IMR-90 (cell line): ENCODE measurements around the gene MPIG6B. TPM values are rescaled to one million over a fixed set of nuclear protein-coding genes. Genes with fewer than 3 reads are reported as not detected.
A peak's percentile ranks its signal among the peaks of the same experiment; 100 is the strongest.

Experiments used
- ATAC-seq: fragments of 200-7000 bp; cut with Tn5 transposase; 2 replicates; pipeline ENCODE4 v1.9.1; 2020; ENCODE audit warnings: low read depth, mild to moderate bottlenecking, moderate library complexity
- BruUV-seq: library from RNA; stranded (reverse); fragments of 400-500 nt; replicated peaks from 2 replicates; lab custom pipeline; 2021; lab: Mats Ljungman, UMichigan
- CTCF ChIA-PET: fragments of 300-600 bp; formaldehyde crosslinking; extraction: SDS; loops from one replicate; lab custom pipeline; 2021; ENCODE audit warnings: antibody characterized with exemption; lab: Yijun Ruan, JAX
- POLR2A ChIA-PET: fragments of 300-600 bp; sonication (Branson Sonifier 250); formaldehyde crosslinking; loops from one replicate; lab custom pipeline; 2022; ENCODE audit warnings: antibody characterized with exemption; ENCODE audit not compliant: unreplicated experiment; lab: Charles Lee
- DNase-seq: peaks from one replicate; pipeline ENCODE4 v3.0.0; 2013
- H2AFZ ChIP-seq: replicated peaks from 2 replicates; pipeline ENCODE3; 2013; ENCODE audit warnings: low read length, mild to moderate bottlenecking; ENCODE audit not compliant: poor library complexity
- H2AK5ac ChIP-seq: 2 replicates; pipeline ENCODE4 v1.6.1; 2013; ENCODE audit warnings: low read depth, low read length, inconsistent platforms
- H2AK9ac ChIP-seq: replicated peaks from 2 replicates; pipeline ENCODE3; 2013; ENCODE audit warnings: mild to moderate bottlenecking, low read depth, low read length, moderate library complexity; ENCODE audit not compliant: poor library complexity
- H2BK120ac ChIP-seq: 2 replicates; pipeline ENCODE4 v1.6.1; 2013; ENCODE audit warnings: low read depth, low read length, inconsistent platforms
- H2BK15ac ChIP-seq: 3 replicates; pipeline ENCODE4 v1.6.1; 2013; ENCODE audit warnings: low read depth, low read length, inconsistent platforms
- H2BK20ac ChIP-seq: 2 replicates; pipeline ENCODE4 v1.6.1; 2013; ENCODE audit warnings: low read depth, mild to moderate bottlenecking, inconsistent platforms, low read length, moderate library complexity
- H2BK5ac ChIP-seq: 2 replicates; pipeline ENCODE4 v1.6.1; 2013; ENCODE audit warnings: mild to moderate bottlenecking, low read depth, low read length, inconsistent platforms; ENCODE audit not compliant: poor library complexity, severe bottlenecking
- H3K14ac ChIP-seq: replicated peaks from 2 replicates; pipeline ENCODE4 v1.6.1; 2013; ENCODE audit warnings: low read depth, low read length, inconsistent platforms
- H3K18ac ChIP-seq: 2 replicates; pipeline ENCODE4 v1.6.1; 2013; ENCODE audit warnings: low read depth, low read length, control low read depth
- H3K23ac ChIP-seq: 2 replicates; pipeline ENCODE4 v1.6.1; 2013; ENCODE audit warnings: low read depth, low read length, inconsistent platforms
- H3K27ac ChIP-seq: 2 replicates; pipeline ENCODE4 v1.5.1; 2013; ENCODE audit warnings: mild to moderate bottlenecking, control low read depth, low read length; ENCODE audit not compliant: insufficient read depth
- H3K27me3 ChIP-seq: 2 replicates; pipeline ENCODE4 v1.6.1; 2013; ENCODE audit warnings: low read length; ENCODE audit not compliant: control insufficient read depth, insufficient read depth
- H3K36me3 ChIP-seq: 2 replicates; pipeline ENCODE4 v1.6.1; 2013; ENCODE audit warnings: low read length, mixed read lengths; ENCODE audit not compliant: control insufficient read depth, insufficient read depth
- H3K4ac ChIP-seq: 2 replicates; pipeline ENCODE4 v1.6.1; 2013; ENCODE audit warnings: low read depth, low read length, inconsistent platforms
- H3K4me1 ChIP-seq: 2 replicates; pipeline ENCODE4 v1.6.1; 2013; ENCODE audit warnings: low read length, mixed read lengths; ENCODE audit not compliant: control insufficient read depth, insufficient read depth
- H3K4me2 ChIP-seq: 2 replicates; pipeline ENCODE4 v1.6.1; 2013; ENCODE audit warnings: low read depth, mild to moderate bottlenecking, control low read depth, low read length, moderate library complexity
- H3K4me3 ChIP-seq: 2 replicates; pipeline ENCODE4 v1.5.1; 2013; ENCODE audit warnings: low read depth, mild to moderate bottlenecking, control low read depth, low read length, moderate library complexity; ENCODE audit not compliant: insufficient read depth
- H3K56ac ChIP-seq: 2 replicates; pipeline ENCODE4 v1.6.1; 2013; ENCODE audit warnings: low read length, inconsistent platforms; ENCODE audit not compliant: insufficient read depth; ENCODE audit errors: extremely low read depth
- H3K79me1 ChIP-seq, 2 experiments: 2 replicates each; pipeline ENCODE4 v1.6.1; 2013; ENCODE audit warnings: low read length in 2 of 2, inconsistent platforms in 1 of 2, low read depth in 1 of 2
- H3K9ac ChIP-seq: 2 replicates; pipeline ENCODE4 v1.6.1; 2013; ENCODE audit warnings: low read depth, low read length, control low read depth
- H3K9me1 ChIP-seq: 2 replicates; pipeline ENCODE4 v1.6.1; 2013; ENCODE audit warnings: low read length, inconsistent platforms; ENCODE audit not compliant: insufficient read depth
- H3K9me3 ChIP-seq: 2 replicates; pipeline ENCODE4 v1.6.1; 2013; ENCODE audit warnings: low read length; ENCODE audit not compliant: control insufficient read depth, insufficient read depth
- H4K20me1 ChIP-seq: 2 replicates; pipeline ENCODE4 v1.6.1; 2013; ENCODE audit warnings: low read length, inconsistent platforms; ENCODE audit not compliant: insufficient read depth
- H4K5ac ChIP-seq: 2 replicates; pipeline ENCODE4 v1.6.1; 2013; ENCODE audit warnings: mild to moderate bottlenecking, low read depth, low read length, control low read depth
- H4K8ac ChIP-seq, 2 experiments: 2 replicates each; pipeline ENCODE4 v1.6.1; 2013; ENCODE audit warnings: low read depth in 2 of 2, low read length in 2 of 2, control low read depth in 1 of 2, inconsistent platforms in 1 of 2
- H4K91ac ChIP-seq: 2 replicates; pipeline ENCODE4 v1.6.1; 2013; ENCODE audit warnings: low read depth, low read length, inconsistent platforms; ENCODE audit not compliant: insufficient read depth
- BHLHE40 ChIP-seq: fragments of 150-350 bp; IDR thresholded peaks from 2 replicates; pipeline ENCODE4 v1.6.1; 2016; ENCODE audit warnings: mild to moderate bottlenecking, low read depth, low read length
- FOS ChIP-seq: fragments of 150-350 bp; IDR thresholded peaks from 2 replicates; pipeline ENCODE4 v1.6.1; 2016; ENCODE audit warnings: low read depth, low read length
- MAZ ChIP-seq: IDR thresholded peaks from 2 replicates; pipeline ENCODE4 v1.6.1; 2012; ENCODE audit warnings: low read depth, mild to moderate bottlenecking, low read length, improper control_type of control experiment, moderate library complexity, borderline replicate concordance
- MXI1 ChIP-seq: IDR thresholded peaks from 2 replicates; pipeline ENCODE4 v1.6.1; 2012; ENCODE audit warnings: low read depth, mild to moderate bottlenecking, low read length, moderate library complexity, borderline replicate concordance
- POLR2A ChIP-seq: IDR thresholded peaks from 2 replicates; pipeline ENCODE4 v1.6.1; 2012; ENCODE audit warnings: mild to moderate bottlenecking, low read depth, low read length
- USF2 ChIP-seq: fragments of 150-350 bp; IDR thresholded peaks from 2 replicates; pipeline ENCODE4 v1.6.1; 2017; ENCODE audit warnings: mild to moderate bottlenecking, antibody characterized with exemption, low read length, low read depth
- WGBS, 2 experiments: methylation state at CpG; one replicate each; pipeline versions ENCODE4 v1.1.5 to v1.1.7; 2013; ENCODE audit warnings: missing lambda C conversion rate in 2 of 2; ENCODE audit not compliant: insufficient read length in 1 of 2; ENCODE audit errors: extremely low coverage in 2 of 2; 5-methylcytosine and 5-hydroxymethylcytosine counted together
- dilution Hi-C: fragments of 300-500 bp; cut with HindIII; formaldehyde crosslinking; loops from one replicate; pipeline ENCODE4 v1.14.3; 2018; ENCODE audit warnings: low sequenced_read_pairs; ENCODE audit not compliant: unreplicated experiment
- in situ Hi-C: fragments of 300-500 bp; cut with MboI; formaldehyde crosslinking; loops from 3 replicates; pipeline ENCODE4 v1.14.3; 2019; ENCODE audit warnings: low sequenced_read_pairs, inconsistent platforms, mixed read lengths
- intact Hi-C: fragments of 100-400 bp; cut with micrococcal nuclease; formaldehyde crosslinking; loops from 2 replicates; pipeline ENCODE4 v1.10.0; 2022
- polyA plus RNA-seq, 3 experiments: library from polyadenylated mRNA; depleted of rRNA; stranded (reverse); fragments of >200 nt; gene quantifications; 2 replicates each; pipeline ENCODE4 v1.2.3, GENCODE V29; 2012; ENCODE audit warnings: low replicate concordance in 1 of 3
- total RNA-seq: library from RNA; depleted of rRNA; stranded (reverse); fragments of >200 nt; gene quantifications from 2 replicates; pipeline ENCODE4 v1.2.3, GENCODE V29; 2012

Gene MPIG6B
- total and polyA plus RNA-seq, 2 of the 4 experiments (the other 2 are of a cell fraction): not detected

DNA sequence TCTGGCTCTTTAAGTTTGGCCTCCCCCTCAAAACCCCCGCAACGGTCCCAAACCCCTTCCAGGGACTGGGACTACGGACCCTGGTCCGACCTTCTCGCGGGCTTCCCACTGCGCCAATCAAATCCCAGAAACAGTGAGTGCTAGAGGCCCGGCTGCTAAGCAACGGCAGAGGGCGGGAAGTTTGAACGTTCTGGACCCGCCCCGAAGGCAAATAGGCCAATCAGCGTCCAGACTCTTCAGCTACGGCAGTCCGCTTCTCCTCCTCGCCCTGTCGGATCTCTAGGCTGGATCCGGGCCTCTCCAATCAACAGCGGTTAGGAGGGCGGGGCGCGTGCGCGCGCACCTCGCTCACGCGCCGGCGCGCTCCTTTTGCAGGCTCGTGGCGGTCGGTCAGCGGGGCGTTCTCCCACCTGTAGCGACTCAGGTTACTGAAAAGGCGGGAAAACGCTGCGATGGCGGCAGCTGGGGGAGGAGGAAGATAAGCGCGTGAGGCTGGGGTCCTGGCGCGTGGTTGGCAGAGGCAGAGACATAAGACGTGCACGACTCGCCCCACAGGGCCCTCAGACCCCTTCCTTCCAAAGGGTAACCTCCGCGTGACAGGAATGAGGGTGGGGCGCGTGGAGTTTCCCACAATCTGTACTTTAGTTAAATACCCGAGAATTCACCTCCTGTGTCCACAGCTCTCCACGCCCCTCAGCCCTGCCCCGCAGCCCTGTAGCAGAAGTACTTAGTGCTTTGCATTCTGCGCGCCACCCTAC, 16.6 kb downstream of the MPIG6B start, which contains the start of gene MSH5:
Gene MSH5 (plus strand): TSS at position 367 of the 758 bp plus-strand sequence. CDS start 462 bp downstream, outside the sequence.
- H4K5ac ChIP-seq: no peak within 1 kb of the TSS
- peak within 1 kb of the TSS; percentile 94 for H4K91ac ChIP-seq
- H3K18ac ChIP-seq: no peak within 1 kb of the TSS
- ChIA-PET CTCF (interaction anchor here (0.9 kb wide), 1 partner anchor 90 kb away, joined by 3 read pairs; no protein-coding TSS in a partner anchor), POLR2A (interaction anchor here (0.5 to 0.7 kb wide), 3 partner anchors 12 to 1567 kb away, joined by 3 to 15 read pairs (median 3); no protein-coding TSS in a partner anchor)
- peak within 1 kb of the TSS; percentile 53; the same call in 1 of the 2 replicates for H2BK20ac ChIP-seq
- H3K36me3 ChIP-seq: peaks cover 3% of the 10 kb centered on the region
- H2AFZ ChIP-seq: peak within 1 kb of the TSS; percentile 96
- peak within 1 kb of the TSS; percentile 91 for H2AK5ac ChIP-seq
- no peaks in the 10 kb centered on the region for H3K27me3 ChIP-seq
- DNase-seq (peak; percentile 99), ATAC-seq (peak; percentile 88)
- peak within 1 kb of the TSS; percentile 95 for H3K14ac ChIP-seq
- peak within 1 kb of the TSS; percentile 93 for H3K4ac ChIP-seq
- H3K79me1 ChIP-seq: peaks cover 13 to 58% of the 10 kb centered on the region in 2 experiments; a peak in 3 of 4 replicates
- dilution Hi-C loops: no loop called here
- in situ Hi-C loops: no loop called here
- H2BK5ac ChIP-seq: peak within 1 kb of the TSS; percentile 51
- peak within 1 kb of the TSS; percentile 87; the same call in 1 of the 2 replicates for H2BK120ac ChIP-seq
- H3K9me3 ChIP-seq: no peaks in the 10 kb centered on the region
- TF ChIP-seq BHLHE40 (peak; percentile 79), MAZ (no peak), FOS (no peak), POLR2A (no peak), MXI1 (peak; percentile 90), USF2 (peak; percentile 43)
- peak within 1 kb of the TSS; percentile 73 for H3K4me3 ChIP-seq
- H2BK15ac ChIP-seq: peak within 1 kb of the TSS; percentile 49; the same call in 1 of the 3 replicates
- no TSS peak for BruUV-seq
- H3K9ac ChIP-seq: peak within 1 kb of the TSS; percentile 72
- WGBS, 2 experiments: 0% methylated on average over 23 of the region's 58 CpGs; no CpG with 5 or more reads in 1 of the 2 experiments
- H3K4me1 ChIP-seq: peaks cover 13% of the 10 kb centered on the region
- H3K4me2 ChIP-seq: peak within 1 kb of the TSS; percentile 82
- peak within 1 kb of the TSS; percentile 93 for H3K56ac ChIP-seq
- H3K9me1 ChIP-seq: peaks cover 13% of the 10 kb centered on the region
- H4K20me1 ChIP-seq: peaks cover 3% of the 10 kb centered on the region; the same call in 1 of the 2 replicates
- peak within 1 kb of the TSS; percentile 90 for H2AK9ac ChIP-seq
- intact Hi-C loops: loop anchor here (2.0 kb wide), 1 partner anchor 55 kb away; the partner anchor contains the start of gene VARS1
- H3K23ac ChIP-seq: peak within 1 kb of the TSS; percentile 87
- H4K8ac ChIP-seq: peak within 1 kb of the TSS; percentile 74 to 97
- H3K27ac ChIP-seq: peak within 1 kb of the TSS; percentile 68; the same call in 1 of the 2 replicates
